Spinal cord (tissue), 10 donors: Measurements from ENCODE around the gene CD151. TPM values are rescaled to one million over a fixed set of nuclear protein-coding genes. Genes with fewer than 3 reads are reported as not detected.

Experiments used
- DNase-seq, 6 donors: peaks; one replicate each; pipeline versions ENCODE4 v3.0.0 to v3.0.0-alpha.2; 2013 to 2015; ENCODE audit warnings: low spot score in 6 of 6, low read depth in 4 of 6
- H3K27ac ChIP-seq: one replicate; pipeline ENCODE4 v1.5.1; 2013; ENCODE audit warnings: low read depth, low read length, control low read depth
- H3K27me3 ChIP-seq: one replicate; pipeline ENCODE4 v1.6.1; 2013; ENCODE audit warnings: low read length; ENCODE audit not compliant: control insufficient read depth, insufficient read depth
- H3K36me3 ChIP-seq: one replicate; pipeline ENCODE4 v1.6.1; 2013; ENCODE audit warnings: low read length; ENCODE audit not compliant: control insufficient read depth, insufficient read depth
- H3K4me1 ChIP-seq: one replicate; pipeline ENCODE4 v1.6.1; 2013; ENCODE audit warnings: low read length; ENCODE audit not compliant: control insufficient read depth, insufficient read depth
- H3K4me3 ChIP-seq: one replicate; pipeline ENCODE4 v1.5.1; 2013; ENCODE audit warnings: low read depth, low read length, control low read depth
- H3K9me3 ChIP-seq: one replicate; pipeline ENCODE4 v1.6.1; 2013; ENCODE audit warnings: low read length; ENCODE audit not compliant: control insufficient read depth, insufficient read depth
- WGBS: methylation state at CpG from one replicate; pipeline ENCODE4 v1.1.5; 2013; ENCODE audit warnings: missing lambda C conversion rate; ENCODE audit not compliant: insufficient coverage; 5-methylcytosine and 5-hydroxymethylcytosine counted together
- polyA plus RNA-seq, 2 donors: library from polyadenylated mRNA; unstranded; fragments of 120-200 nt; gene quantifications; one replicate each; pipeline ENCODE4 v1.2.1, GENCODE V29; 2013; ENCODE audit not compliant: insufficient read length in 2 of 2
- total RNA-seq, 2 donors: library from RNA; depleted of rRNA in 1 of 2; stranded (reverse); fragments of 120-200 nt in 1 of 2; fragments of >200 nt in 1 of 2; gene quantifications; one replicate each; pipeline versions ENCODE4 v1.2.3 to v1.2.4, GENCODE V29; 2013 to 2014
- donor health status: healthy.

Gene CD151
- total and polyA plus RNA-seq, 4 donors = 71.8 to 185 (median 115) TPM

GRCh38 chr11:870418-870817 is 37.7 kb downstream of the CD151 start:
- Histone ChIP-seq H3K27ac (no peak overlapping the region), H3K4me3 (no peak overlapping the region), H3K27me3 (no peaks in the 10 kb centered on the region), H3K36me3 (peaks cover 92% of the 10 kb centered on the region), H3K4me1 (no peaks in the 10 kb centered on the region), H3K9me3 (no peaks in the 10 kb centered on the region)
- DNase-seq = no peak
- 91% methylated on average over 8 of the region's 8 CpGs for WGBS

GRCh38 chr11:871472-871871 is 38.7 kb downstream of the CD151 start:
- Histone ChIP-seq H3K36me3 (peaks cover 92% of the 10 kb centered on the region), H3K27me3 (no peaks in the 10 kb centered on the region), H3K9me3 (no peaks in the 10 kb centered on the region), H3K27ac (no peak overlapping the region), H3K4me1 (peaks cover 6% of the 10 kb centered on the region), H3K4me3 (no peak overlapping the region)
- 73% methylated on average over 9 of the region's 9 CpGs for WGBS
- DNase-seq = no peak

GRCh38 chr11:872799-873198 is 40.0 kb downstream of the CD151 start:
- peaks cover 14% of the 10 kb centered on the region for H3K4me1 ChIP-seq
- H3K9me3 ChIP-seq = no peaks in the 10 kb centered on the region
- H3K4me3 ChIP-seq = no peak overlapping the region
- H3K36me3 ChIP-seq = peaks cover 89% of the 10 kb centered on the region
- no peak for DNase-seq
- H3K27ac ChIP-seq = no peak overlapping the region
- WGBS = 92% methylated on average over 8 of the region's 9 CpGs
- no peaks in the 10 kb centered on the region for H3K27me3 ChIP-seq

- peaks cover 14% of the 10 kb centered on the region for H3K4me1 ChIP-seq
- H3K36me3 ChIP-seq = peaks cover 86% of the 10 kb centered on the region
- H3K9me3 ChIP-seq = no peaks in the 10 kb centered on the region
- WGBS = 75% methylated on average over 6 of the region's 12 CpGs
- no peak for DNase-seq
- H3K27ac ChIP-seq = no peak overlapping the region
- no peak overlapping the region for H3K4me3 ChIP-seq
- H3K27me3 ChIP-seq = no peaks in the 10 kb centered on the region
Measured at GRCh38 chr11:873706-874105, 41.0 kb downstream of the CD151 start.

- Histone ChIP-seq H3K27ac (no peak overlapping the region), H3K9me3 (no peaks in the 10 kb centered on the region), H3K36me3 (peaks cover 84% of the 10 kb centered on the region), H3K4me3 (no peak overlapping the region), H3K4me1 (peaks cover 14% of the 10 kb centered on the region), H3K27me3 (no peaks in the 10 kb centered on the region)
- no peak for DNase-seq
- 96% methylated on average over 16 of the region's 16 CpGs for WGBS
Measured at GRCh38 chr11:875203-875602, 42.5 kb downstream of the CD151 start.

GRCh38 chr11:875769-876301 is 43.1 kb downstream of the CD151 start:
- peaks cover 14% of the 10 kb centered on the region for H3K4me1 ChIP-seq
- peaks cover 83% of the 10 kb centered on the region for H3K36me3 ChIP-seq
- DNase-seq = peak in 1 of 6 donors; percentile 55
- WGBS = 81% methylated on average over 21 of the region's 21 CpGs
- H3K4me3 ChIP-seq = no peak overlapping the region
- H3K27ac ChIP-seq = no peak overlapping the region
- H3K27me3 ChIP-seq = no peaks in the 10 kb centered on the region
- no peaks in the 10 kb centered on the region for H3K9me3 ChIP-seq

GRCh38 chr11:876545-876944 is 43.8 kb downstream of the CD151 start:
- Histone ChIP-seq H3K9me3 (no peaks in the 10 kb centered on the region), H3K4me3 (no peak overlapping the region), H3K27me3 (no peaks in the 10 kb centered on the region), H3K4me1 (peaks cover 14% of the 10 kb centered on the region), H3K36me3 (peaks cover 81% of the 10 kb centered on the region), H3K27ac (no peak overlapping the region)
- WGBS = 25% methylated on average over 12 of the region's 12 CpGs
- peak in 2 of 6 donors; percentile 55 to 83 for DNase-seq

- H3K4me1 ChIP-seq = peaks cover 14% of the 10 kb centered on the region
- H3K4me3 ChIP-seq = no peak overlapping the region
- no peak for DNase-seq
- no peaks in the 10 kb centered on the region for H3K9me3 ChIP-seq
- H3K27me3 ChIP-seq = no peaks in the 10 kb centered on the region
- 75% methylated on average over 6 of the region's 11 CpGs for WGBS
- peaks cover 82% of the 10 kb centered on the region for H3K36me3 ChIP-seq
- H3K27ac ChIP-seq = no peak overlapping the region
Measured at GRCh38 chr11:877565-877964, 44.8 kb downstream of the CD151 start.

GRCh38 chr11:880447-880846 is 47.7 kb downstream of the CD151 start:
- no peak for DNase-seq
- WGBS = 91% methylated on average over 12 of the region's 14 CpGs
- peaks cover 14% of the 10 kb centered on the region for H3K4me1 ChIP-seq
- peaks cover 88% of the 10 kb centered on the region for H3K36me3 ChIP-seq
- no peak overlapping the region for H3K4me3 ChIP-seq
- H3K9me3 ChIP-seq = no peaks in the 10 kb centered on the region
- no peak overlapping the region for H3K27ac ChIP-seq
- H3K27me3 ChIP-seq = no peaks in the 10 kb centered on the region

GRCh38 chr11:882596-882995 is 49.8 kb downstream of the CD151 start:
- WGBS = 79% methylated on average over 10 of the region's 14 CpGs
- H3K27me3 ChIP-seq = no peaks in the 10 kb centered on the region
- peaks cover 87% of the 10 kb centered on the region for H3K36me3 ChIP-seq
- H3K9me3 ChIP-seq = no peaks in the 10 kb centered on the region
- no peak overlapping the region for H3K4me3 ChIP-seq
- no peak for DNase-seq
- H3K27ac ChIP-seq = no peak overlapping the region
- no peaks in the 10 kb centered on the region for H3K4me1 ChIP-seq
